ENCODE results near the gene CD207. TPM values are rescaled to one million over a fixed set of nuclear protein-coding genes. Genes with fewer than 3 reads are reported as not detected.

Gene CD207
- total RNA-seq, 1 experiment from 2014 or later: 1.1 TPM

Other genes starting within 250 kb of the CD207 start
- gene ADD2, start 67.6 kb downstream of the CD207 start, total RNA-seq (2021): 5.6 and 6.6 TPM in 2 replicates
- gene FIGLA, start 45.2 kb downstream of the CD207 start, total RNA-seq (2021): not detected in 2 replicates
- gene CLEC4F, start 15.2 kb downstream of the CD207 start, total RNA-seq (2021): 0.67 and 1.1 TPM in 2 replicates
- gene VAX2, start 64.8 kb upstream of the CD207 start, total RNA-seq (2021): 8.2 and 11.6 TPM in 2 replicates
- gene ATP6V1B1, start 100.1 kb upstream of the CD207 start, total RNA-seq (2021): 6.4 and 6.5 TPM in 2 replicates
- gene ANKRD53, start 142.8 kb upstream of the CD207 start, total RNA-seq (2021): 0.50 and 0.64 TPM in 2 replicates
- 52.6 and 60.9 TPM in 2 replicates for gene TEX261, start 159.1 kb upstream of the CD207 start, total RNA-seq (2021)
- 64.2 and 64.4 TPM in 2 replicates for gene NAGK, start 232.8 kb upstream of the CD207 start, total RNA-seq (2021)

Measured in A673 (cell line).